ENCODE measurements around the gene CAPRIN1.
"Not testable (repeated sequence)": the region's sequence is repeated elsewhere in the genome, so short reads cannot be mapped to it uniquely, and the experiment has no call there.

CAPRIN1 gene

DNA sequence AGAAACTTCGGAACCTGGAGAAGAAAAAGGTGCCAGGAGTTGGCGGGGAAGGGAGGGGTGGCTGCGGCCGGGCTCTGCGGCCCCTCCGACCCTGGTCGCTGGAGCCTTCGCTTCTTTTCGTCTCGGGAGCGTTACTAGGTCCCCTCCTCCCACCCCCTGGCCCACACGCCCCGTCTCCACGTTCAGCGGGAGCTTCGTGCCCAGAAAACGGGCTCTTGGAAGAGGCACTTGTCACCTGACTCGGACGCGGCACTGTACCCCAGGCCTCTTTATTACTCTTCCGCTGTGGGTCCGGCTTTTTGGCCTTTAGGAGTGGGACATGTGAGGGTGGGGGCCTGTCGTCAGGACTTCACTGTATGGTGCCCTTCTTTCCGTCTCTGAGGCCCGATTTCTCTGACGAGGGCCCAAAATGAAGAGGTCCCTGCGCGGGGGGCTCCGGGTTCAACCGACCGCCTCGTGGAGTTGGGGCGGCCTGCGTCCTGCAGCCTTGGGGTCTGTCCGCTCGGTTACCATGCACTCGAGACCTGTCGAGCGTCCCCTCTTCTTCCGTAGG is 1.2 kb downstream of the CAPRIN1 start:
- no peak for DNase-seq (ENCODE audit: extremely low read depth, low read depth)
- TF ChIP-seq, protein P1, sequence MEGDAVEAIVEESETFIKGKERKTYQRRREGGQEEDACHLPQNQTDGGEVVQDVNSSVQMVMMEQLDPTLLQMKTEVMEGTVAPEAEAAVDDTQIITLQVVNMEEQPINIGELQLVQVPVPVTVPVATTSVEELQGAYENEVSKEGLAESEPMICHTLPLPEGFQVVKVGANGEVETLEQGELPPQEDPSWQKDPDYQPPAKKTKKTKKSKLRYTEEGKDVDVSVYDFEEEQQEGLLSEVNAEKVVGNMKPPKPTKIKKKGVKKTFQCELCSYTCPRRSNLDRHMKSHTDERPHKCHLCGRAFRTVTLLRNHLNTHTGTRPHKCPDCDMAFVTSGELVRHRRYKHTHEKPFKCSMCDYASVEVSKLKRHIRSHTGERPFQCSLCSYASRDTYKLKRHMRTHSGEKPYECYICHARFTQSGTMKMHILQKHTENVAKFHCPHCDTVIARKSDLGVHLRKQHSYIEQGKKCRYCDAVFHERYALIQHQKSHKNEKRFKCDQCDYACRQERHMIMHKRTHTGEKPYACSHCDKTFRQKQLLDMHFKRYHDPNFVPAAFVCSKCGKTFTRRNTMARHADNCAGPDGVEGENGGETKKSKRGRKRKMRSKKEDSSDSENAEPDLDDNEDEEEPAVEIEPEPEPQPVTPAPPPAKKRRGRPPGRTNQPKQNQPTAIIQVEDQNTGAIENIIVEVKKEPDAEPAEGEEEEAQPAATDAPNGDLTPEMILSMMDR (IDR thresholded peaks at IDR 0.05; ENCODE audit: low read depth, low read length) = no peak

DNA sequence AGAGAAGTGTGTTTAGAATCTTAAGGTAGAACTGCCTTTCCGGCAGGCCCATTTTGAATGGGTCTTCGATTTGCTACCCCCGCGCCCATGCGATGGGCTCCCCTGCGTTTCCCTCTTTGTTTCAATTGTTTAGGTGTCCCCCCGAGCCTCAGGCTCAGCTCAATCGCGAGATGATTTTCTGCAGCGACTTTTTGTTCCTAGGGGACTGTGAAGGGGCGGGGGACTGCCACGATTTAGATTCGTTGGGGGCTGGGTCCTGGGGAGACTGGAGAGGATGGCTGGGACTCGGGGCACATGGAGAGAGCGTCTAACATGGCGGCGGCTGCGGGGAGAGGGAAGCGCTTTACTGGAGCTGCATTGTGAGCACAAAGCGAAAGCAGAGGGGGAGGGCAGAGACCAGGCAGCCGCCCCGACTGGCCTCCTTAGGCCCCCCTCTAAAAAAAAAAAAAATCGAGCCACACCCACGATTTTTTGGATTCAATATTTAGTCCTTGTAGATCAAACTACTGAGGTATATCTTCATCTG is 1.7 kb downstream of the CAPRIN1 start:
- DNase-seq (ENCODE audit: extremely low read depth, low read depth) = peak; percentile 38
- TF ChIP-seq, protein P1 (IDR thresholded peaks at IDR 0.05; ENCODE audit: low read depth, low read length) = no peak

DNA sequence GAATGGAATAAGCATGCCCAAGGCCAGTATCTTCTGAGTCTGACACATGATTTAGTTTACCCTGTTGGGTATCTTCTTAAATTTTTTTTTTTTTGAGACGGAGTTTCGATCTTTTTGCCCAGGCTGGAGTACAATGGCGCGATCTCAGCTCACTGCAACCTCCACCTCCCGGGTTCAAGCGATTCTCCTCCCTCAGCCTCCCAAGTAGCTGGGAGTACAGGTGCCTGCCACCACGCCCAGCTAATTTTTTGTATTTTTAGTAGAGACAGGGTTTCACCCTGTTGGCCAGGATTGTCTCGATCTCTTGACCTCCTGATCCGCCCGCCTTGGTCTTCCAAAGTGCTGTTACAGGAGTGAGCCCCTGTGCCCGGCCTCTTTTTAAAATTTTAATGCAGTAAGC is 2.8 kb downstream of the CAPRIN1 start:
- not testable (repeated sequence) for DNase-seq (ENCODE audit: extremely low read depth, low read depth)

DNA sequence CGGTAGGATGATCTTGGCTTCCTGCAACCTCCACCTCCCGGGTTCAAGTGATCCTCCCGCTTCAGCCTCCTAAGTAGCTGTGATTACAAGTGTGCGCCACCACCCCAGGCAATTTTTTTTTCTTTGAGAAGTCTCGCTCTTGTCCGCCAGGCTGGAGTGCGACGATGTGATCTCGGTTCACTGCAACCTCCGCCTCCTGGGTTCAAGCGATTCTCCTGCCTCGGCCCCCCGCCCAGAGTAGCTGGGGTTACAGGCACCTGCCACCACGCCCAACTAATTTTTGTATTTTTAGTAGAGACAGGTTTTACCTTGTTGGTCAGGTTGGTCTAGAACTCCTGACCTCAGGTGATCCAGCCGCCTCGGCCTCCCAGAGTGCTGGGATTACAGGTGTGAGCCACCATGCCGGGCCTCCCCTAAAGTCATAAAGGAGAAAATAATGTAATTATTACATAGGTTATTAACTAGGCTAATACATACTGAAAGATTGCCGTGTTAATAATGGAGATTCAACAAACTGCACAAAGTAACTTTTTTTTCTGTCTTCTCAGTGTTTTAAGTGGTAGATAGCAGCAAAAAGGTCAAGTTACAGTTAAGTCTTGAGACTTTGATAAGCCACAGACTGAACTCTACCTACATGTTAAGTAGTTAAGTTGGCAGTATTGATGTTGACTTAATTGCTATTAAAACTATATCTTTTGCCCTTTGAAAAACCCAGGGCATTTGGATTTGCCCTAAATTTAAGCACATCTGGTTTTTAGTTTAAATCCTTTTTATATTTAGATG is 3.9 kb downstream of the CAPRIN1 start:
- TF ChIP-seq, protein P1 (IDR thresholded peaks at IDR 0.05; ENCODE audit: low read depth, low read length) = no peak
- DNase-seq (ENCODE audit: extremely low read depth, low read depth) = no peak

DNA sequence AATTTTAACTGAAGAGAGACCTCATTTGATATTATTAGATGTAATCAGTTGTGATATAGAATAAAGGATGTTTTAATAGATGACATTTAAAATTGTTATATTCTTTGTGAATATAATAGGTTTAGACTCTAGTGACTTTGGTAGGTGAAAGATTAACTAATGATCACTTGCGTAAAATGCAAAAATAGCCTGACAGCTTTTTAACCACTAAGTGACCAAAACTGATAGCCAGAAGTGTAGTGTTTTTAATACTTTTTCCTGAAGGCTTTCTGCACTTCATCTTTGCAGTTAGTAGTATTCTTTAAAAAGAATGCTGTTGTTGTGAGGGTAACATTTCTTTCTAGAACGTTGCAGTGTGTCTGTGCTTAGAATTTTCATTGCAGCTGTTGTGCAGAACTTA is 5.1 kb downstream of the CAPRIN1 start:
- DNase-seq (ENCODE audit: extremely low read depth, low read depth) = no peak
- TF ChIP-seq, protein P1 (IDR thresholded peaks at IDR 0.05; ENCODE audit: low read depth, low read length) = no peak

DNA sequence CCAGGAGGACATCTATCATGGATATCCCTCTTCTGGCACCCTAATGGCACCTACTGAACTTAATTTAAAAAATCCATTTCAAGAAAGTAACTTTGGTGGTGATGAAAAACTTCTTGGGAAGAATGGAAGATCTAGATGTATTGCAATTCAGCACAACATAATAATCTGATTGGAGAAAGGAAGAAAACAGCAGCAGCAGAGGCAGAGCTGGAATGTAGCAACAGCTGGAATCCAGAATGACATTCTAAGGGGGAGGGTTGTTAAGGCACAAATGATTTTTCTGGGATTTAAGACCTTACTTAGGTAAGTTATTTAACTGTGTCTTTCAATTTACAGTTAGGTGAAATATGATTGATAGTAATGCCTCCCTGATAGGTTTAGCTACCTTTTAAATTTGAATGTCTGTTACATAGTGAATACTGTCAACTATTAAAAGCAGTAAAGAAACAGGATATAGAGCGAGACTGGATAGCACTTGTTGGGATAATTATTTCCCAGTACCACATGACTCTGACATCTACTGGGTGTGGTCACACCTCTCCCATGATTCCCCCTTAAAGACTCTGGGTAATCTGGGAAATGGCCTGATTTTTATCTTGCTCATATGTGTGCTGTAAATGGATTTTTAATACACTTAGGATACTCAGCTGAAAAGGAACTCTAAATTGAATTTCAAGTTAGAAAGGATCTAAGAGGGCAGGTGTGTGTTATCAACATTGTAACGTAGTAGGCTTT is 11.7 kb downstream of the CAPRIN1 start:
- no peak for DNase-seq (ENCODE audit: extremely low read depth, low read depth)
- TF ChIP-seq, protein P1 (IDR thresholded peaks at IDR 0.05; ENCODE audit: low read depth, low read length) = no peak

DNA sequence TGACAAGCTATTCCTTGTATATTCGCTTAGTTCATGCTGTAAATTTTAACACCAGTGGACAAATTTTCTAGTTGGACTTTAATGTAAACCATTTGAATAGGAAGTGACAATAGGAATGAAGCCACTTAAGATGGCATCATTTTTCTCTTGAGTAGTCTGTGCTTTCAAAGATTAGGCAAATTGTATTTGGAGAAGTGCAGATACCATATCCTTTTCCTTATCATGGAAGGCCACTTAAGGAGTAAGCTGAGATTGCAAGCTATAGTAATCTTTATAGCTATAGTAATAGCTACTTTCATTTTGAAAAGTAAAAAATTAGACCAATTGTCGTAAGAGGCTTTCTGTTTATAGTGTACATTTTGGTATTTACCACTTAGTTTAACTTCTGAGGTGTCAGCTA is 12.8 kb downstream of the CAPRIN1 start:
- no peak for DNase-seq (ENCODE audit: extremely low read depth, low read depth)

More for the DNA sequence above, 12.8 kb downstream of the CAPRIN1 start:
- TF ChIP-seq, protein P1 (IDR thresholded peaks at IDR 0.05; ENCODE audit: low read depth, low read length) = no peak

Measured in AG09319 (cell line).